ENCODE measurements around the gene DAND5. TPM values are rescaled to one million over a fixed set of nuclear protein-coding genes. Genes with fewer than 3 reads are reported as not detected.

DAND5 gene
- polyA plus RNA-seq, 1 of the 3 experiments (the other 2 are of a cell fraction), result 1.0 TPM

DNA sequence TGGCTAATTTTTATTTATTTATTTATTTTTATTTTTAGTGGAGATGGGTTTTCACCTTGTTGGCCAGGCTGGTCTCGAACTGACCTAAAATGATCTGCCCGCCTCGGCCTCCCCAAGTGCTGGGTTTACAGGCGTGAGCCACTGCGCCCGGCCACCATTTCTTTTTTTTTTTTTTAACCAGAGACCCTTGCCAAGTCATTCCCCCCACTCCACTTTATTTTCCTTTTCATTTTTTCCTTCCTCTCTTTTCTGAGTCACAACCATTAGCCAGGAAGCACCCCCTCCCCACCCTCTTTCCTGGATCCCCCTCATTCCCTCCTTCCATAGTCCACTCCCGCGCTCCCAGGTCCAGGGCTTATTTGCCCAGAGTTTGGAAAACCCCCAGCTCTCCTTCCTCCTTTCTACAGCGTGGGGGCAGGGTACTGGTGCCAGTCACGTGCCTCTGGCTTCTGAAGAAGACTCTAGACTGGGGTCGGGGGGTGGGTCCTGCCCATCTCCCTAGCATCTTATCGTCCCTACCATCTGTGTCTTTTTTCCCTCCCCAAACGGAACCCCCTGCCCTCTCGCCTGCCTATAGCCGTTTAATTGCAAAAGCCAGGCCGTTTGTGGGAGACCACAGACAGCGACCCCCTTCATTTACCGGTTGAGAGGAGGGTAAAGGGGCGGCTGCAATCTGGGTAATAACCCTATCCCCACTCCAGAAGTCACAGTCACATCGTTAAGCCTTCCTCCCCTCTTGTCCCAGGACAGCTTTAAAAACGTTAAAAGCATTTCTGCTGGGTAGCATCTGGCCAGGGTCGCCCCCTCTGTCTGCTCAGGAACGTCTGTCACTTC, 32.1 kb upstream of the DAND5 start:
- Histone ChIP-seq H3K9me3 (no peaks in the 10 kb centered on the region), H3K4me2 (peak overlapping the region; percentile 81), H3K9ac (peak overlapping the region; percentile 51; the same call in 1 of the 2 replicates), H3K27ac (ENCODE audit: low read depth in 2 of 2, low read length in 1 of 2) (peak overlapping the region; percentile 30 to 83; a peak in 3 of 4 replicates), H3K4me3 (ENCODE audit: low read depth in 2 of 2, low read length in 1 of 2) (peak overlapping the region; percentile 53 to 64), H2AFZ (ENCODE audit: low read depth) (peak overlapping the region; percentile 73), H3K9me2 (no peaks in the 10 kb centered on the region), H3K4me1 (ENCODE audit: control insufficient read depth in 1 of 2, insufficient read depth in 2 of 2, low read depth in 1 of 2, low read length in 1 of 2) (peaks cover 19 to 35% of the 10 kb centered on the region in 2 experiments; a peak in 3 of 4 replicates), H4K20me1 (ENCODE audit: insufficient read depth) (peaks cover 31% of the 10 kb centered on the region), H3K79me2 (ENCODE audit: insufficient read depth) (peaks cover 51% of the 10 kb centered on the region), H3F3A (replicated peaks; ENCODE audit: insufficient read depth) (peaks cover 36% of the 10 kb centered on the region), H3K36me3 (replicated peaks in 1 of 2; ENCODE audit: control insufficient read depth in 1 of 2, insufficient read depth in 2 of 2, low read length in 1 of 2) (peaks cover 17 to 33% of the 10 kb centered on the region in 2 experiments), H3K27me3 (ENCODE audit: insufficient read depth) (no peaks in the 10 kb centered on the region)
- ChIA-PET CTCF (interaction anchor here (0.8 to 1.8 kb wide), 4 partner anchors 12 to 103 kb away, joined by 3 to 9 read pairs (median 3); partner anchors contain the start of gene RTBDN), POLR2A (interaction anchor here (0.8 to 3.3 kb wide), 13 partner anchors 9 to 154 kb away, joined by 3 to 16 read pairs (median 5); partner anchors contain the start of genes DNASE2, GCDH, RAD23A and RTBDN)
- WGBS (ENCODE audit: low lambda C conversion rate), result 38% methylated on average over 22 of the region's 23 CpGs
- peak; percentile 52 for DNase-seq
- TF ChIP-seq YY1 (IDR thresholded peaks at IDR 0.05; ENCODE audit: low read depth) (no peak), CHD2 (IDR thresholded peaks at IDR 0.05; ENCODE audit: low read length, partially characterized antibody) (peak; percentile 26), MAX (IDR thresholded peaks at IDR 0.05; ENCODE audit: low read depth) (no peak), EP300 (IDR thresholded peaks at IDR 0.05; ENCODE audit: borderline replicate concordance in 1 of 2, low read depth in 1 of 2, low read length in 1 of 2) (peak in 1 of 2 experiments; percentile 7; a peak in 1 of 4 replicates), GATA2 (CRISPR knock-in tag; IDR thresholded peaks at IDR 0.05) (no peak; the same call in 1 of the 2 replicates)
- TF ChIP-seq, protein P1, sequence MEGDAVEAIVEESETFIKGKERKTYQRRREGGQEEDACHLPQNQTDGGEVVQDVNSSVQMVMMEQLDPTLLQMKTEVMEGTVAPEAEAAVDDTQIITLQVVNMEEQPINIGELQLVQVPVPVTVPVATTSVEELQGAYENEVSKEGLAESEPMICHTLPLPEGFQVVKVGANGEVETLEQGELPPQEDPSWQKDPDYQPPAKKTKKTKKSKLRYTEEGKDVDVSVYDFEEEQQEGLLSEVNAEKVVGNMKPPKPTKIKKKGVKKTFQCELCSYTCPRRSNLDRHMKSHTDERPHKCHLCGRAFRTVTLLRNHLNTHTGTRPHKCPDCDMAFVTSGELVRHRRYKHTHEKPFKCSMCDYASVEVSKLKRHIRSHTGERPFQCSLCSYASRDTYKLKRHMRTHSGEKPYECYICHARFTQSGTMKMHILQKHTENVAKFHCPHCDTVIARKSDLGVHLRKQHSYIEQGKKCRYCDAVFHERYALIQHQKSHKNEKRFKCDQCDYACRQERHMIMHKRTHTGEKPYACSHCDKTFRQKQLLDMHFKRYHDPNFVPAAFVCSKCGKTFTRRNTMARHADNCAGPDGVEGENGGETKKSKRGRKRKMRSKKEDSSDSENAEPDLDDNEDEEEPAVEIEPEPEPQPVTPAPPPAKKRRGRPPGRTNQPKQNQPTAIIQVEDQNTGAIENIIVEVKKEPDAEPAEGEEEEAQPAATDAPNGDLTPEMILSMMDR (IDR thresholded peaks at IDR 0.05), result no peak
- TF ChIP-seq, protein P2, sequence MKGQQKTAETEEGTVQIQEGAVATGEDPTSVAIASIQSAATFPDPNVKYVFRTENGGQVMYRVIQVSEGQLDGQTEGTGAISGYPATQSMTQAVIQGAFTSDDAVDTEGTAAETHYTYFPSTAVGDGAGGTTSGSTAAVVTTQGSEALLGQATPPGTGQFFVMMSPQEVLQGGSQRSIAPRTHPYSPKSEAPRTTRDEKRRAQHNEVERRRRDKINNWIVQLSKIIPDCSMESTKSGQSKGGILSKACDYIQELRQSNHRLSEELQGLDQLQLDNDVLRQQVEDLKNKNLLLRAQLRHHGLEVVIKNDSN (IDR thresholded peaks at IDR 0.05; ENCODE audit: borderline replicate concordance, low read depth), result peak; percentile 72; the same call in 1 of the 2 replicates

GRCh38 chr19:12937927-12938778, 31.2 kb upstream of the DAND5 start, which contains the start of gene CALR:
TSS of gene CALR (plus strand) at chr19:12938609. CDS start at chr19:12938680, 71 bp downstream.
- peaks cover 51% of the 10 kb centered on the region for H3K79me2 ChIP-seq (ENCODE audit: insufficient read depth)
- H4K20me1 ChIP-seq (ENCODE audit: insufficient read depth), result peaks cover 29% of the 10 kb centered on the region
- peak within 1 kb of the TSS; percentile 97 for H3K4me2 ChIP-seq
- DNase-seq, result peak; percentile 96
- peaks cover 19 to 31% of the 10 kb centered on the region in 2 experiments; a peak in 3 of 4 replicates for H3K4me1 ChIP-seq (ENCODE audit: control insufficient read depth in 1 of 2, insufficient read depth in 2 of 2, low read depth in 1 of 2, low read length in 1 of 2)
- peak within 1 kb of the TSS; percentile 98 for H3K9ac ChIP-seq
- H2AFZ ChIP-seq (ENCODE audit: low read depth), result peak within 1 kb of the TSS; percentile 73
- no peaks in the 10 kb centered on the region for H3K9me2 ChIP-seq
- no peaks in the 10 kb centered on the region for H3K27me3 ChIP-seq (ENCODE audit: insufficient read depth)
- no peaks in the 10 kb centered on the region for H3K9me3 ChIP-seq
- WGBS (ENCODE audit: low lambda C conversion rate), result under 1% methylated on average over 37 of the region's 63 CpGs
- H3K27ac ChIP-seq (ENCODE audit: low read depth in 2 of 2, low read length in 1 of 2), result peak within 1 kb of the TSS; percentile 71 to 83
- CTCF ChIA-PET, result interaction anchor here (0.8 to 1.8 kb wide), 4 partner anchors 13 to 104 kb away, joined by 3 to 9 read pairs (median 3); partner anchors contain the start of gene RTBDN
- H3K36me3 ChIP-seq (replicated peaks in 1 of 2; ENCODE audit: control insufficient read depth in 1 of 2, insufficient read depth in 2 of 2, low read length in 1 of 2), result peaks cover 18 to 40% of the 10 kb centered on the region in 2 experiments
- POLR2A ChIA-PET, result interaction anchor here (0.8 to 3.3 kb wide), 13 partner anchors 8 to 153 kb away, joined by 3 to 16 read pairs (median 5); partner anchors contain the start of genes DNASE2, GCDH, RAD23A and RTBDN
- H3F3A ChIP-seq (replicated peaks; ENCODE audit: insufficient read depth), result peaks cover 42% of the 10 kb centered on the region
- peak within 1 kb of the TSS; percentile 89 to 97 for H3K4me3 ChIP-seq (ENCODE audit: low read depth in 2 of 2, low read length in 1 of 2)
- TF ChIP-seq POLR2AphosphoS5 (IDR thresholded peaks at IDR 0.05; ENCODE audit: low read depth, low read length) (peak; percentile 99), RFX5 (IDR thresholded peaks at IDR 0.05; ENCODE audit: low read length) (peak; percentile 75), FOSL2 (IDR thresholded peaks at IDR 0.05; ENCODE audit: borderline replicate concordance, low read depth) (no peak), YY1 (IDR thresholded peaks at IDR 0.05; ENCODE audit: low read depth) (peak; percentile 52; the same call in 1 of the 2 replicates), MAX (IDR thresholded peaks at IDR 0.05; ENCODE audit: low read depth) (peak; percentile 85), IRF3 (IDR thresholded peaks at IDR 0.05; ENCODE audit: low read depth, low read length) (peak; percentile 91)
- TF ChIP-seq, protein P1 (IDR thresholded peaks at IDR 0.05), result no peak
- TF ChIP-seq, protein P3, sequence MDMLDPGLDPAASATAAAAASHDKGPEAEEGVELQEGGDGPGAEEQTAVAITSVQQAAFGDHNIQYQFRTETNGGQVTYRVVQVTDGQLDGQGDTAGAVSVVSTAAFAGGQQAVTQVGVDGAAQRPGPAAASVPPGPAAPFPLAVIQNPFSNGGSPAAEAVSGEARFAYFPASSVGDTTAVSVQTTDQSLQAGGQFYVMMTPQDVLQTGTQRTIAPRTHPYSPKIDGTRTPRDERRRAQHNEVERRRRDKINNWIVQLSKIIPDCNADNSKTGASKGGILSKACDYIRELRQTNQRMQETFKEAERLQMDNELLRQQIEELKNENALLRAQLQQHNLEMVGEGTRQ (IDR thresholded peaks at IDR 0.05; ENCODE audit: borderline replicate concordance, low read depth, low read length), result peak; percentile 60; the same call in 1 of the 2 replicates

Measured in SK-N-SH (cell line).